Liver (tissue), 9 donors: Measurements from ENCODE around the gene RHNO1. TPM values are rescaled to one million over a fixed set of nuclear protein-coding genes. Genes with fewer than 3 reads are reported as not detected.
"Not testable (repeated sequence)": the region's sequence is repeated elsewhere in the genome, so short reads cannot be mapped to it uniquely, and the experiment has no call there.

ENCODE experiments used
- DNase-seq: peaks from one replicate; pipeline ENCODE4 v3.0.0-alpha.2; 2017; ENCODE audit warnings: low spot score
- H3K27ac ChIP-seq, 2 donors: one replicate each; pipeline ENCODE4 v1.7.0; 2013; ENCODE audit warnings: inconsistent platforms in 2 of 2, low read length in 2 of 2, control low read depth in 1 of 2, low read depth in 1 of 2, mild to moderate bottlenecking in 1 of 2
- H3K27me3 ChIP-seq, 4 donors: one replicate each; pipeline versions ENCODE4 v1.6.1 to v1.7.0; 2013; ENCODE audit warnings: low read length in 3 of 4, inconsistent platforms in 1 of 4, mild to moderate bottlenecking in 1 of 4, moderate library complexity in 1 of 4; ENCODE audit not compliant: control insufficient read depth in 4 of 4, insufficient read depth in 4 of 4
- H3K36me3 ChIP-seq, 4 donors: one replicate each; pipeline versions ENCODE4 v1.6.1 to v1.7.0; 2013; ENCODE audit warnings: low read length in 3 of 4, mild to moderate bottlenecking in 3 of 4, low read depth in 1 of 4, moderate library complexity in 1 of 4; ENCODE audit not compliant: control insufficient read depth in 4 of 4, insufficient read depth in 3 of 4
- H3K4me1 ChIP-seq, 4 donors: one replicate each; pipeline versions ENCODE4 v1.6.1 to v1.7.0; 2013; ENCODE audit warnings: low read length in 3 of 4, mild to moderate bottlenecking in 3 of 4, moderate library complexity in 1 of 4; ENCODE audit not compliant: control insufficient read depth in 4 of 4, insufficient read depth in 4 of 4
- H3K4me3 ChIP-seq, 3 donors: one replicate each; pipeline versions ENCODE4 v1.6.1 to v1.7.0; 2013; ENCODE audit warnings: low read length in 3 of 3, control low read depth in 1 of 3, low read depth in 1 of 3, mild to moderate bottlenecking in 1 of 3
- H3K9ac ChIP-seq, 2 donors: one replicate each; pipeline ENCODE4 v1.7.0; 2013; ENCODE audit warnings: low read length in 2 of 2, mild to moderate bottlenecking in 2 of 2, moderate library complexity in 2 of 2, control low read depth in 1 of 2, low read depth in 1 of 2
- H3K9me3 ChIP-seq, 4 donors: one replicate each; pipeline versions ENCODE4 v1.6.1 to v1.7.0; 2013; ENCODE audit warnings: low read length in 3 of 4; ENCODE audit not compliant: control insufficient read depth in 4 of 4
- CTCF ChIP-seq: fragments of 150-350 bp; IDR thresholded peaks from 2 replicates; pipeline ENCODE4 v1.5.1; 2017; ENCODE audit warnings: improper control_type of control experiment, low read depth, low read length; ENCODE audit not compliant: missing input control
- EGR1 ChIP-seq, 2 donors: IDR thresholded peaks; 2 replicates each; pipeline ENCODE4 v1.6.1; 2016 to 2018; ENCODE audit warnings: antibody characterized with exemption in 2 of 2, low read depth in 2 of 2
- FOXA1 ChIP-seq: IDR thresholded peaks from 2 replicates; pipeline ENCODE4 v1.6.1; 2016; ENCODE audit warnings: antibody characterized with exemption
- GABPA ChIP-seq, 2 donors: IDR thresholded peaks in 1 of 2; conservative IDR thresholded peaks in 1 of 2; 2 replicates each; pipeline ENCODE4 v1.6.1; 2016; ENCODE audit warnings: antibody characterized with exemption in 2 of 2, mild to moderate bottlenecking in 1 of 2, moderate library complexity in 1 of 2
- HNF4A ChIP-seq, 2 donors: conservative IDR thresholded peaks; 2 replicates each; pipeline ENCODE4 v1.6.1; 2016; ENCODE audit warnings: antibody characterized with exemption in 2 of 2, mild to moderate bottlenecking in 2 of 2
- JUND ChIP-seq, 2 donors: IDR thresholded peaks; 2 replicates each; pipeline ENCODE4 v1.6.1; 2016; ENCODE audit warnings: antibody characterized with exemption in 2 of 2
- NR2F2 ChIP-seq: IDR thresholded peaks from 2 replicates; pipeline ENCODE4 v1.6.1; 2016; ENCODE audit warnings: antibody characterized with exemption
- REST ChIP-seq: IDR thresholded peaks from 2 replicates; pipeline ENCODE4 v1.6.1; 2016; ENCODE audit warnings: antibody characterized with exemption, mild to moderate bottlenecking
- SP1 ChIP-seq: IDR thresholded peaks from 2 replicates; pipeline ENCODE4 v1.6.1; 2018; ENCODE audit warnings: antibody characterized with exemption, mild to moderate bottlenecking
- TAF1 ChIP-seq: conservative IDR thresholded peaks from 2 replicates; pipeline ENCODE4 v1.6.1; 2016; ENCODE audit warnings: antibody characterized with exemption, mild to moderate bottlenecking
- YY1 ChIP-seq: IDR thresholded peaks from 2 replicates; pipeline ENCODE4 v1.6.1; 2016; ENCODE audit warnings: antibody characterized with exemption, mild to moderate bottlenecking
- WGBS: extraction: QIAGEN DNeasy Blood & Tissue Kit; methylation state at CpG from one replicate; pipeline ENCODE4 v1.1.7; 2013; 5-methylcytosine and 5-hydroxymethylcytosine counted together
- polyA plus RNA-seq, 2 donors: library from polyadenylated mRNA; stranded (reverse) in 1 of 2; unstranded in 1 of 2; fragments of 200-250 nt in 1 of 2; fragments of >200 nt in 1 of 2; fragmentation: Nextera tagmentation in 1 of 2; extraction: Ambion mirVana in 1 of 2; gene quantifications; one replicate each; pipeline versions ENCODE4 v1.2.1 to v1.2.3, GENCODE V29; 2013 to 2015
- total RNA-seq, 2 donors: library from RNA; depleted of rRNA; stranded (reverse); fragments of >200 nt; gene quantifications; one replicate each; pipeline ENCODE4 v1.2.3, GENCODE V29; 2014
- TF ChIP-seq, protein P1 (sequence below): IDR thresholded peaks from 2 replicates; pipeline ENCODE4 v1.6.1; 2016; ENCODE audit warnings: antibody characterized with exemption
- TF ChIP-seq, protein P2 (sequence below): IDR thresholded peaks from 2 replicates; pipeline ENCODE4 v1.6.1; 2016; ENCODE audit warnings: antibody characterized with exemption
- donor health status: healthy.
- donor health status: healthy.
- donor health status: healthy.
- donor health status: healthy.
- donor health status: healthy.

RHNO1 gene
- total and polyA plus RNA-seq, 4 donors: 1.4 to 14.5 (median 2.8) TPM

- not testable (repeated sequence) for H3K4me1 ChIP-seq, H3K36me3 ChIP-seq, H3K9me3 ChIP-seq, H3K4me3 ChIP-seq, H3K9ac ChIP-seq, DNase-seq, H3K27ac ChIP-seq, H3K27me3 ChIP-seq
- 88% methylated on average over 9 of the region's 9 CpGs for WGBS
Measured at GRCh38 chr12:2868986-2869632, 7.9 kb upstream of the RHNO1 start.

- H3K4me3 ChIP-seq: peak overlapping the region; percentile 49 to 95 (median 74)
- no peaks in the 10 kb centered on the region for H3K9me3 ChIP-seq
- WGBS: 9% methylated on average over 38 of the region's 38 CpGs
- H3K27me3 ChIP-seq: no peaks in the 10 kb centered on the region
- no peaks in the 10 kb centered on the region for H3K36me3 ChIP-seq
- H3K4me1 ChIP-seq: peaks cover 3 to 17% (median 12%) of the 10 kb centered on the region in 4 donors
- DNase-seq: peak; percentile 53
- TF ChIP-seq SP1 (no peak), TAF1 (no peak), REST (no peak), NR2F2 (no peak), YY1 (no peak), JUND (IDR thresholded peaks at IDR 0.05) (no peak), FOXA1 (no peak), HNF4A (conservative IDR thresholded peaks at IDR 0.05) (no peak), GABPA (IDR thresholded peaks at IDR 0.05 in 1 of 2, conservative IDR thresholded peaks at IDR 0.05 in 1 of 2) (no peak), CTCF (no peak), EGR1 (IDR thresholded peaks at IDR 0.05; ENCODE audit: low read depth in 2 of 2) (no peak)
- TF ChIP-seq, protein P1, sequence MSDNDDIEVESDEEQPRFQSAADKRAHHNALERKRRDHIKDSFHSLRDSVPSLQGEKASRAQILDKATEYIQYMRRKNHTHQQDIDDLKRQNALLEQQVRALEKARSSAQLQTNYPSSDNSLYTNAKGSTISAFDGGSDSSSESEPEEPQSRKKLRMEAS: no peak
- TF ChIP-seq, protein P2, sequence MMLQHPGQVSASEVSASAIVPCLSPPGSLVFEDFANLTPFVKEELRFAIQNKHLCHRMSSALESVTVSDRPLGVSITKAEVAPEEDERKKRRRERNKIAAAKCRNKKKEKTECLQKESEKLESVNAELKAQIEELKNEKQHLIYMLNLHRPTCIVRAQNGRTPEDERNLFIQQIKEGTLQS: no peak
- H3K9ac ChIP-seq: no peak overlapping the region
- peak overlapping the region in 1 of 2 donors; percentile 92 for H3K27ac ChIP-seq
Measured at GRCh38 chr12:2876431-2877046, 484 bp upstream of the RHNO1 start.
